SK-N-DZ (cell line): ENCODE results near the gene HOXB5.

Source experiments
- DNase-seq: peaks from one replicate; pipeline ENCODE4 v3.0.0-alpha.2; 2015; ENCODE audit warnings: low spot score

Gene HOXB5

DNA sequence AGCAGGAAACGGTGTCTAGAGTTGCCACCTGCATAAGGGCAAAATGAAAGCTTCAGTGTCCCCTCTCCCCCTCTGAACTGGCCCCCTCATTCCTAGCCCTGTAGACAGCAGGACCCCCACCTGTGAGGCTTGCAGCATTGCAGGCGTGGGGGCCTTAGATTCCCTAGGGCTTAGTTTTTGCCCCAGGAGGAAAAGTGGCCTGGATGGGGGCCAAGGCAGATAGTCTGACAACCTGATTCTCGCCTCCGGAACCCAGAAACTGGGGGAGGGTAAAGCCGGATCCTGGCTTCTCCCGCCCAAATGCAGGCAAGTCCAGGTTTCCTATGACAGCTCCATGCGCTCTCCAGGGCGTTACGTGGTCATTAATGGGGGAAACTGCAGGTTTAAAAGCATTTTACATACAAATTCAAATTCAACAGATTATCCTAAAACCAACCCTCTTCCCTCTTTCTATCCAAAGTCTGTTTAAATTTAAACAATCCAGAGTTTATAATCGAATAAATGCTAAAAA is 11.9 kb upstream of the HOXB5 start:
- no peak for DNase-seq

DNA sequence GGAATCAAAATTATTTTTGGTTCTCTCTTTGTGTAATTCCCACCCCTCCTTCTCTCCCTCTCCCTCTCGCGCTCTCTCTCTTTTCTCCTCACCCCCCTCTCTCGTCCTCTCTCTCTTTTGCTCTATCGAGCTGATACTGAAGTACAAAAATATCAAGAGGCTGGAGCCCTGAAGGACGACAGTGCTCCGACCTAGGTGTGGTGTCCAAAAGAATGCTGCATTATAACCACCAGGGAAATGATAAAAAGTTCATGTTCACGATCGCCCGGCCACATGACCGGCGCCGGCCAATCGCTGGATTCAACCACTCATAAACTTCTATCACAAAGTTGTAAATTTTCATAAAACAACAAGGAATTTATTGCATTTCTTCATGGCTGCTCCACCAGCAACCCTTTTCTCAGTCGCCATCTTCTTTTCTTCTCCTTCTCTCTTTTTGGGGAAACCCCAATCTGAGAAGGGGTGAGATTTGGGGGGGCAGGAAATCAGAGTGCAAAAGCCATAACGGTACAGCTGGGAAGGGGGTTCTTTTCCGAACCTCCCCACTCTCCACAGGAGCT is 11.3 kb upstream of the HOXB5 start, which contains the start of gene HOXB6:
HOXB6 (minus strand) TSS at position 217 of the 560 bp plus-strand sequence. CDS start 6,836 bp downstream, outside the sequence.
- no peak for DNase-seq

DNA sequence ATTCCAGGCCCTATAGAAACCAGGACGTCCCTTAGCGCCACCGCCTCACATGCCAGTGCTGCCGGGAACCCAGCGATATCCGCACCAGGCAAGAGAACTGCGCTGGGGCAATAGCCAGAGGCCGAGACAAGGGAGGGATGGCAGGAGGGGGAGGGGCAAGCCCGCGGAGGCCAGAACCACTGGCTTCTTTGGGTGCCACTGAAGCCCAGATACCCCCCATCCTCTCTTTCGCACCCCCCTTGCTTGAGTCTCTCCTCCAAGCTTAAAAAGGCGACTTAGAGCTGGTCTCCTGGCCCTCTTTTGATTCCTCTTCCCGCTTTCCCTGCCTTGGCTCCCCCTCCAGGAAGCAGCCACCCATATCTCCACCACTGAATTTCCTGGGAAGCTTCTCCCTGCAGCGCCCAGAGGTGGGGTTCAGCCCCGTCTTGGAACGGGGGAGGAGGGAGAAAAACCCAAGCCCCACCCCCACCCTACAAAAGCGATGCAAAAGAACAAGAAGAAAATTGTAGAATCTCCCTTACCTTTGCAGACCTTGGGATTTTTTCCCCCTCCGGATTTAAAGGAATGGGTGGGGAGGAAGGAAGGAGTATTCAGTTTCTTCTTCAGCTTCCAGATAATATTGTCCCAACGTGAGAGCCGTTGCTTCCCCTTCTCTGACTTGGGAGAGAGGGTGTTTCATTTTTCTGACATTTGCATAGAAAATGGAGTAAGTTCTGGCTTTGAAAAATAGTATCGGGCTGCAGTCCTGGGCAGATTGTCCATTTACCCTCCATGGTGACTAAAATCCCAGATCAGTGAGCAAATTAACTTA is 10.6 kb upstream of the HOXB5 start:
- DNase-seq = no peak

DNA sequence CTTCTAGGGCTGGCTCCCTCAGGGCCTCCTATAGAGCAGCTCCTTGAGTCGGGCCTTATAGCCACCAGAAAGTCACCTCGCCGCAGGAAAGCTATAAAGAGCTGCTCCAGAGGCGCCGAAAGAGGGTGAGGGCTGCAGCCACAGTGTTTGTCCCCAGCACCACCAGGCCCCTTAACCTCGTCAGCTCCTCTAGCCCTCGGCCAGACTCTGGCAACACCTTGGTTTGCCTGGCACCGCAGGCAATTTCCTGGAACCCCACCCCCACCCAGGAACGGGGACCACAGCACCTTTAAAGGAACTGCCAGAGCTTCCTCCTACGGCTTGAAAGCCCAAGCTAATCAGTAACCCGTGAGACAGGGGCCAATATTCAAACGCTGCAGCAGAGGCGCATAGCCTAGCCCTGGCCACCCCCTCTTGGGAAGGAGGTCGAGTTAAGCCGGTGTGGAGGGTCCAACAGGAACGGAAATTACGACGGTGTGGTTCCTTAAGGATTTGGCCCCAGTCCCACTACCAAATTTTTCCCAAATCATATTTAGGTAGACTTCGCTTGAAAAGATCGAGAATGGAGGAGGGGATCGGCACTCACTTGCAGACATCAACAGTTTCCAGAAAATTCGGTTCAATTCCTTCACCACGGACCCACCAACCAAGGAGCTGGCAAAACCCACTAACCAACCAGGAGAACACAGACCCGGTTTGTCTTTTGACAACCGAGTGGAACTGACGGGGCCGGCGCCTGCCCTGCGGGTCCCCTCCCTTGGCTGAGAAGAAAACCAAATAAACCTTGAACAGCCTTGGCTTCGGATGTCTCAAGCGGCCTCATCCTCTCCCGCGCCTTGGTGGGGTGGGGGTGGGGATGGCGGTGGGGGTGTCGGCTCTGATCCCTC is 8.2 kb upstream of the HOXB5 start:
- DNase-seq = no peak

DNA sequence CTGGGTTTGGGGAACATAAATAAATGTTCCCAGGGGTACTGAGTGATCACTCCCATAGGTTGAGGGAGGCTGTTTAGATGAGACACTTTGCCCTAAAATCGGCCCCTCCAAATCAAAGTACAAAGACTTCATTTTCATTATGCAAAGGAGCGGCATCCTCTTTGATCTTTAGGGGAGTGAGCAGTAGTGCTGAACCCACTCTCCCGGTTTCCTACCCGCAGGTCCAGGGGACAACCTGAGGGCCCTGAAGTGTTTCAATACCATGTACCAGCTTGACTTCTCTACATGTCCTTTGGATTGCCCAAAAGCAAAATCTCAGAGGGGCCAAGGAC is 7.6 kb upstream of the HOXB5 start:
- no peak for DNase-seq

DNA sequence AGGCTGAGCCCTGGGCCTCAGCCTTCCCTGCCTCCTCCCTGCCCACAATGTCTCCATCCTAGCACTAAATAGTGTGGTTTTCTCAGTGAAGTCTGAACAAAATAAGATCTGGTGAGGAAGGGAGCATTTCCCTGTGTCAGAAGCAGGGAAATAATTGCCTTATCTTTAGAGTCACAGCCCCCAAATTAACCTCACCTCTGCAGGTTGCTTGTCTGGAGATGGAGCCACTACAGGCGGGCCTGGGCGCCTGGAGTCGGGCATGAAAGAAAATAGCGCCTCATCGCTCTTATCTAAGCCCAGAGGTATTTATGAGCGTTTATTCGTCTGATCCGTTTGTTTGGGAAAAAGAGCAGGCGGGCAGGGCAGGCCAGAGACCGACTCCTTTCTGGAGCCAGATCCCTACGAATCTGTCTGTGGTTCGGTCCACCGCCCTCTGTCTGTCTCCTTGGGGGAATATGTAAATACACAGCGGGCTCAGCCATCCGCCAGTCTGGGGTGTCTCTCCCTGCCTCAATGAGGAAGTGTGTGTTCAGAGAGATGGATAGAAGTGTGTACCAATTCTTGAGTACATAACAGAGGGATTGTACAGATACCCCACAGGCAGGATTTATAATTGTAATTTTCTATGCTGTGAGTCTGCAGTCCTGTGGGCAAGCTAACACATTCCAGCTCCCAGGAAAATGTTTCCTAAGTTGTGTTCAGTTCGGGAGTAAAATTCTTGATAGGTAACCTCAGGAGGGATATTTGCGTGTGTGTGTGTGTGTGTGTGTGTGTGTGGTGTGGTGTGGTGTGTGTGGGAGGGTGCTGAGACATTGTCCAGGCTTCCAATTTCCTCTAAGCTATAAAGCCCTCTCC is 6.9 kb upstream of the HOXB5 start:
- DNase-seq = no peak

DNA sequence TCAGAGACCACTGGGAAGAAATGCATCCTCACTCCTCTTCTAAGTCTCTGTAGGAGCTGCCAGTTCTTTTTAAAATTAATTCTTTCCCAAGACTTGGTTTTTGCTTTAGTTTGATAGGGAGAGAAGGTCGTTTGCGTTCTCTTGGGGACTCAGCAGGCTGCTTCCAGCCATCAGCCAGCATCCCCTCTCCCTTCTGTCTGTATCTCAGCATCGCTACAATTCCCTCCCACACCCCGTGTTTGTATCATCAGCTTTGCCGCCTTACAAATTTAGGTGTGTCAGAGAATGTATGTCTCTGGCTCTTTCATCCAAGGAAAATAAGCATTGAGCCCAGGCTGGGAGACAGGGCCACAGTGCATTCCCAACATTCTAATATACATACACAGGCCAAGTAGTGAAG is 5.8 kb upstream of the HOXB5 start:
- DNase-seq = no peak

DNA sequence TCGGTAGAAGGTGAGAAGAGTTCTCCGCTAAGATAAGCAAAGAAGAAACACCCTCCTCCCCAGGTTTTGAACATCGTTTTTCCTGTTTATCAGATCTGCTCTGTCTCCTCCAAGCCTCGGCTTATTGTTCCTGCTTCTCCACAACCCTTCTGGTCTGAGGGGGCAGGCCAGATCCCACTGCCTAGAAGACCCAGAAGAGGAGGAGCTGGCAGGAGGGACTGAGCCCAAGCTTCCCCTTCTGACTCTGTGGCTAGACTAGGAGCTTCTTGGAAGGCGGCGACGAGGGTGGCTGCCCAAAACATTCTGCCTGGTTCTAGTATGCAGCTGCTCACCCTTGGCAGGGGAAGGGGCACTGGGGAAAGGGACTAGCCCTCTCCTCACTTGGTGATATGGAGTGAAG is 5.2 kb upstream of the HOXB5 start:
- no peak for DNase-seq

DNA sequence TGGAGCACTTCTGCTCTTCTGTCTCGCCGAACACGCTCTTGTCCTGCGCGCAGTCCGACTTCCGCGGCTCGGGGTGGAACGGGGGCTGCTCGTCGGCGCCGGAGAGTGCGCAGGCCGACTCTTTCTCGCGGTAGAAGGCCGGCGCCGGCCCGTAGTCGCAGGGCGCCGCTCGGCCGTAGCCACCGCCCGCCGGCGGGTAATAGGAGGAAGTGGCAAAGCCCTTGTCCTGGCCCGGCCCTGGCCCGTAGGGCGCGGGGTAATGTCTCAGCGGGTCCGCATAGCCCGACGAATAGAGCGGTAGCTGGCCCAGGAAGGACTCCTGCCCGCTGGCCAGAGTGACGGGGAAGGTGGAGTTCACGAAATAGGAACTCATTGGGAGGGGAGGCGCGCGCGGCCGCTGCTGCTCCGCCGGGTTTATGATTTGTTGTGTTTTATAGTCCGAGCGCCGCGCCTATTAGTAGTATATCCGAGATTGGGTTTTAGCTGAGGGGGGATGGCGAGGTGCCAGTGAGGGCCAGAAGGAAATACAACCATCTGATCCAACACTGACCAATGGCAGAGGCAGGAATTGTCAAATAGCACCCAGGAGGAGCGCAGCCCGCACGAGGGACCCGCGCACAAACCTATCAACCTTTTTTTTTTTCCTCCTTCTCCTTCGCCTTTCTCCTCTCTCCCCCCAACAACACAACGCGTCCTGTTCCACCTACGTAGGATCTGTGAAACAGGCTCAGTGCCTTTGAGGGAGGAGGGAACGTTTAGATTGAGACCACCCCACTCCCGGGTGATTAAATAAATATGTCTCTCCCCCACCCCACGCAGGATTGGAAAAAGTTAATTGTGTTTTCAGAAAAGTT is 4.4 kb upstream of the HOXB5 start:
- no peak for DNase-seq

DNA sequence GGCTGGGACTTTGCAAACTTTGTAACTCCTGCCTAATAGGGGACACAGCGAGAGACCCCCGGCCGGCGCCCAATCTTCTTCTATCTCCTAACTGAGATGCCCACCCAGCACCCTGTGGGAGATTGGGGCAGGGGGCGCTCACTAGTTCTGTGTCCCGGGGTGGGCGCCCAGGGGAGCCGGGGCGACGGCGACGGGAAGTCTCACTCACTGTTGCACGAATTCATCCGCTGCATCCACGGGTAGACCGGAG is 3.9 kb upstream of the HOXB5 start:
- no peak for DNase-seq

DNA sequence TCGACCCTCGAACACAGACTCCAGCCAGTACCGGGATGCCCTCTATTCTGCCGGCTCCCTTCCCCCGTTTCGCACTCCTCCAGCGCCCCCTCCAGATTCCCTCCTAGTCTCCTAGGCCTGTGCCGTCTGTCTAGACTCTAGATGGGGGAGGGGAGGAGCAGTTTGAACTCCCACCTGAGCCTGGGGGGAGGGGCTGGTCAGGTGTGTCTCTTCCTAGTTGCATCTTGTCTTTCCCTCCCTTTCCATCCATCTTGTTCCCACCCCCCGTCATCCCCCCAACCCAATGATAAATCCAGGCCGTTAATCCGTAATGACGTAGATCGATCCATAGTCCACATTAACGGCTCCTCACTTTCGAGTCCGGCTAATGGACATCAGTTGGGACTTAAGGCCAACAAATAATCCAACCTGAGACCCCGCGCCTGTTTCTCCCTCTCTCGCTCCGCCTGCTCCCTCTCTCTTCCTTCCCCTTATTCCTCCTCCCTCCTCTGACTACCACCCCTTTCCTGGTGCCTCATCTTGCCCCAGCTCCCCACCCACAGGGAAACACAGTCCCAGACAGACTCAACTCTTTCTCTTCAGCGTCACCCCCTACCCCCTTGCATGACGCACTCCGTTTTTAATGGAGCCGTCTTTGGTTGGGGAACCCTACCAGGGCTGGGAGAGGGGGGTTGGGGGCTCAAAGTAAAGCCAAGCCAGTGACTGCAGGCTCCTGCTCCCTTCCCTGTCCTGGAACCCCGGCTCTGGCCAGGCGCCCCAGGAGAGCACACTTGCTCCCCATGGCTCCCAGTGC is 3.4 kb upstream of the HOXB5 start:
- no peak for DNase-seq

DNA sequence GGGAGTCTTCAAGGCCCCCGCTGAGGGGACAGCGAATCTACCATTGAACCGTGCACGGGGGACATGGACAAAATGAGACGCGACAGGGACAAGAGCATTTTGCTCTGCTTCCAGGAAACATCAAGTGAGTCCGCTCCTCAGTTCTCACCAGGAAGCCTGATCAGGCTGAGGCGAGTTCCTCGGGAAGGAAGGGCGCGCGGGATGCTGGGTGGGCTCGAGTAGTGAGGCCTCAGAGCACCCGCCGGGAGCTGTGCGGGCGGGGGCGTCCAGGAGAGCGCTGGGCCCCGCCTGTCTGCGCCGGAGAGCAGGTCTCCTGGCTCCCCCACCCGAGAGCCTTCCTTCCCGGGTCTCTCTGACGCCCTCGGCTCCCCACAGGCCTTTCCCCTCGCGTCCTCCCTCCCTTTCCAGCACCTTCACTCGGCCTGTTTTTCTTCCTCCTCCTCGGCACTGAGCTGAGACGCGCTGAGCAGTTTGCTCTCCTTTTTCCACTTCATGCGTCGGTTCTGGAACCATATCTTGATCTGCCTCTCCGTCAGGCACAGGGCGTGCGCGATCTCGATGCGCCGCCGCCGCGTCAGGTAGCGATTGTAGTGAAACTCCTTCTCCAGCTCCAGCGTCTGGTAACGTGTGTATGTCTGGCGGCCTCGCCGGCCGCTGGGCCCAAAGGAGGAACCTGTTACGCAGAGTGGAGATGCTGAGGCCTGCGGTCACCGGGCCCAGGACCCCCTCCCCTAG is 2.6 kb upstream of the HOXB5 start:
- no peak for DNase-seq

DNA sequence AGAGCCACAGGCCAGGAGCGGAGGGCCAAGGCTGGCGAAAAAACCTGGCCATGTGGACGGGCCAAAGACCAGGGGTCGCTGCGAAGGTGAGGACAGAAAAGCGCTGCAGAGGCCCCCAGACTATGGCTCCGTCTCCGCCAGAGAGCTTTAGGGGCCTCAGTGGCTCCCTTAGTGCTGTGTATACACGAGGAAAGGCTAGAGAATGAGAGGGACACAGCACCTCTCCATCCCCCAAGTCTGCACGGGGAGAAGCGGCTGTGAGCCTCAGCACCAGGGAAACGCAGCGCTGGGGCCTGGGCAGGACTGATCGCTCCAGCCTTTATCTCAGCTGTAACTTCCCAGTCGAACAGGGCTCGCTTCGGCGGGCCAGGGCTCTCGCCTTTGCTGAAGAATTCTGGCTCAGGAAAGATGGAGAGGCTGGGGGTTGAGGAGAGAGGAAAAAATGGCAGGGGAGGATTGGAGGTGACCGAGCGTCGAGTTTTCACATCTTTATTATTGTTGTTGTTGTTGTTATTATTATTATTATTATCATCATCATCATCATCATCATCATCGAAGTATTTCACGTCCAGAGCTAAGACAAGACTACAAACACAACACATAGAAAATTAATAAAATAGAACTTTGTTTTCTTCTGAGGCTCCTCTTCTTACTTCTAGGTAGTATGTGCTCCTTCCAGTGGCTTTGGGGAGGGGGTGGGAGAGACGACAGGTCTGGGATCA is 1.9 kb upstream of the HOXB5 start:
- DNase-seq = no peak

DNA sequence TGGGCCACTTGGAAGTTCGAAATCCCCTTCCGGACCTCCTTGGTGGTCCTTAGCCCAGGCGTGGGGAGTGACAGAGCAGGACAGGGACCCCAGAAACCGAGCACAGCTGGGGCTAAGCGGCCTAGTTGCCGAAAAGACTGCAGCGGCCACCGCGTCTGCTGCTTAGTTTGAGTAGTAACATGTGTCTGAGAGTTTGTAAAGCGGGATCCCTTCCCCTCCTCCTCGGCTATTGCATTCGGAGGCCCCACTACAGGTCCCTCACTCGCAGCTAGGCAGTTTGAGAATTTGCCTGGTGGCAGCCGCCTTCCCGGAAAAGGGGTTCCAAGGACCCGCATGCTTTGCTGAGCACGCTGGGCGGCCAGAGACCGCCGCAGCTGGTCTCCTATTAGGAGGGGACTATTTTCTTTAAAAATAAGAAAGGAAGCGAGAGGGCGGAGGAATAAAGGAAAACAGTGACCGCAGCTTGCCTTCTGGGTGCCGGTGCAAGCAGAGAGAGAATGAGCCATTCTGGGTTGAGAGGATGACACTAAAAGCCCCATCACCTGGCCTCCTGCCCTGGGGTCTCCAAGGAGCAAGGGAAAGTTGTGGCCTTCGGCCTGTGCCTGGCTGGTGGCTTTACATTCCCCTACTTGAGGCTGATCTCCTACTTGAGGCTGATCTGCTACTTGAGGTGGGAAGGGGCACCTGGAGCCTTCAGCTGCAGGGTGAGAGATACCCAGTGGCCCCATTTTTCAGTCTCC is 1.1 kb upstream of the HOXB5 start:
- DNase-seq = no peak

DNA sequence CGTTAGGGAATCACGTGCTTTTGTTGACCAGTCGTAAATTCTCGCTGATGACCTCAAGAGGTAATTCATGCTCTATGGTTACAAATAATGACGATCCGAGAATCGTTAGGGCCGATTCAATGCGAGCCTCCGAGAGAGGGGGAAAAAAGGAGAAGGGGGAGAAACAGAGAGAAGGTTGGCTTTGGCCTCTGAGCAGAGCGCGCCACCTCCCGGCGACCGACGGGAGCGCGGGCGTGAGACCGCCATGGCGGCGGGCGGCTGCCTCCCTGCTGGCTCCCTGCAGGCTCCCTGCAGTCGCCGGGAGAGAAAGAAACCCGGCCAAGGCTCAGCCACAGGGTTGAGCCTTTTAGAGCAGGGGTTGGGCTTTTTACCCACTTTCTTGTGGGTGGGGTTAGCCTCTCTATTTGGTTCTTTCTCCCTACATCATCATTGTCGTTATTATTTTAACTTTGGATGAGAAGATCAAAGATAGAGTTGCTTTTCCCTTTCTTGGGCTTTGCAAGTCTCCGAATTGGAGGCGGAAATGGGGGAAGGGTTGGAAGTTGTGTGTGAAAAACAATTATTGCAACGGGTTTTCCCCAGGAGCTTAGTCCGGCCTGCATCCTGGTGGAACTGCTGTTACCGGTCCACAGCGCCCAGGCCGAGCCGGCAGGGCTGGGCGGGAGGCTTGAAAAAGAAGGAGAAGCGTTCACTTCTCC is 410 bp upstream of the HOXB5 start:
- DNase-seq = peak; percentile 51

DNA sequence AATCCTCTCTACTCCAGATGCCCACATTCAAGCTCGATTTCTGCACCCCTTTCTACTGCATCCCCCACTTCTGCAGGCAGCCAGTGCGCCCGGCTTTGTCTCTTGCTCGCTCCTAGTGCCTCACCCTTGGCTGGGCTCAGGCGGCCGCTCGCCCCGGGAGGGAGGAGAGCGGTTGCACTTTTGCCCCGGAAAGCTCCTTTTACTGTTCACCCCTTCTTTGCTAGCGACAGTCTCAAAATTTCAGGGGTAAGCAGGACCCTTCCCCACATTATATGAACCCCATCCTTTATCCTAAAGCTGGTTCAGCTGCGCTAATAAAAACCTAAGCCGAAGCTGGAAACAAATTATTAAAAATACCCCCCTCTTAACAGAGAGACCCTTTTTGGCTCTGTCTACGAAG is 1.0 kb downstream of the HOXB5 start:
- no peak for DNase-seq

DNA sequence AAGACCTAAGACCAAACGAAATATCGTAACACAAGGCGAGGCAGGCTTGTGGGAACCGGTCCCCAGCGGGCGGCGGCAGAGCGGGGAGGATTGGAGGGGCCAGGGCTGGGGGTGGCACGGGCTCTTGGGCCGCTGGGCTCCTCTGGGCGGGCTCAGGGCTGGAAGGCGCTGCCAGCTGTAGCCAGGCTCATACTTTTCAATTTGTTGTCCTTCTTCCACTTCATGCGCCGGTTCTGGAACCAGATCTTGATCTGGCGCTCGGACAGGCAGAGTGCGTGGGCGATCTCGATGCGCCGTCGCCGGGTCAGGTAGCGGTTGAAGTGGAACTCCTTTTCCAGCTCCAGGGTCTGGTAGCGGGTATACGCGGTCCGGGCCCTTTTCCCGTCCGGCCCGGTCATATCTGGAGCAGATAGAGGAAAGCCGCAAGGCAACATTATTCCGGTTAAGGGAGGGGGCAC is 1.5 kb downstream of the HOXB5 start:
- no peak for DNase-seq
